K562 (cell line): ENCODE measurements around the gene KLK7. TPM values are rescaled to one million over a fixed set of nuclear protein-coding genes. Genes with fewer than 3 reads are reported as not detected.

Source experiments
- BCLAF1 ChIP-seq, 2 experiments: fragments of 450-650 bp in 1 of 2; IDR thresholded peaks; 2 replicates each; pipeline ENCODE4 v1.6.1; 2011 to 2017; ENCODE audit warnings: low read depth in 2 of 2, antibody characterized with exemption in 1 of 2, borderline replicate concordance in 1 of 2, low read length in 1 of 2, mild to moderate bottlenecking in 1 of 2, mixed read lengths in 1 of 2; ENCODE audit not compliant: control insufficient read depth in 1 of 2
- CTCFL ChIP-seq: IDR thresholded peaks from 2 replicates; pipeline ENCODE4 v1.6.1; 2011; ENCODE audit warnings: borderline replicate concordance, low read depth, mild to moderate bottlenecking, moderate library complexity, low read length; ENCODE audit not compliant: insufficient read depth, poor library complexity, severe bottlenecking
- CXXC5 ChIP-seq: fragments of 250-450 bp; sonication (Bioruptor Pico); IDR thresholded peaks from 2 replicates; pipeline ENCODE4 v1.8.0; 2022; ENCODE audit warnings: inconsistent platforms, mild to moderate bottlenecking, moderate library complexity
- ESRRB ChIP-seq: fragments of 250-450 bp; sonication (Bioruptor Pico); IDR thresholded peaks from 2 replicates; pipeline ENCODE4 v1.5.0; 2020; ENCODE audit warnings: mild to moderate bottlenecking, moderate library complexity, borderline replicate concordance
- FOXK1 ChIP-seq: sonication (generic); formaldehyde crosslinking; IDR thresholded peaks from 2 replicates; pipeline ENCODE4 v1.8.0; 2022; ENCODE audit warnings: missing genetic modification reagents, mild to moderate bottlenecking, borderline replicate concordance
- FUS ChIP-seq: fragments of 200-400 bp; formaldehyde crosslinking; optimal IDR thresholded peaks from 2 replicates; pipeline ENCODE3; 2017; ENCODE audit warnings: low read depth, low read length
- HEY1 ChIP-seq: fragments of 250-450 bp; sonication (Bioruptor Pico); IDR thresholded peaks from 2 replicates; pipeline ENCODE4 v1.5.0; 2020; ENCODE audit warnings: mild to moderate bottlenecking, moderate library complexity, borderline replicate concordance
- HNRNPL ChIP-seq: fragments of 200-400 bp; formaldehyde crosslinking; IDR thresholded peaks from 2 replicates; pipeline ENCODE4 v1.6.1; 2017; ENCODE audit warnings: low read depth, mild to moderate bottlenecking, low read length
- JUND ChIP-seq, 2 experiments: IDR thresholded peaks; 2 replicates in 1 of 2; 3 replicates in 1 of 2; pipeline ENCODE4 v1.6.1; 2011; ENCODE audit warnings: borderline replicate concordance in 2 of 2, low read depth in 2 of 2, low read length in 2 of 2, improper control_type of control experiment in 1 of 2, missing biosample characterization in 1 of 2, missing genetic modification characterization in 1 of 2, missing genetic modification reagents in 1 of 2
- MAX ChIP-seq: sonication (generic); formaldehyde crosslinking; IDR thresholded peaks from 2 replicates; pipeline ENCODE4 v1.9.0; 2022; ENCODE audit warnings: mild to moderate bottlenecking, missing genetic modification reagents
- NFRKB ChIP-seq: fragments of 450-650 bp; IDR thresholded peaks from 2 replicates; pipeline ENCODE4 v1.6.1; 2016; ENCODE audit warnings: low read depth
- PPARD ChIP-seq: fragments of 250-450 bp; sonication (Bioruptor Pico); IDR thresholded peaks from 2 replicates; pipeline ENCODE4 v1.8.0; 2022; ENCODE audit warnings: inconsistent platforms, mild to moderate bottlenecking, moderate library complexity
- SMAD4 ChIP-seq: fragments of 250-450 bp; sonication (Bioruptor Pico); conservative IDR thresholded peaks from 2 replicates; pipeline ENCODE4 v1.8.0; 2021; ENCODE audit warnings: inconsistent platforms, mild to moderate bottlenecking, moderate library complexity
- SMARCA5 ChIP-seq: fragments of 450-650 bp; IDR thresholded peaks from 2 replicates; pipeline ENCODE4 v1.6.1; 2016
- SMC3 ChIP-seq: conservative IDR thresholded peaks from 2 replicates; pipeline ENCODE4 v1.6.1; 2011; ENCODE audit warnings: low read depth, low read length, improper control_type of control experiment; ENCODE audit not compliant: insufficient read depth
- TFE3 ChIP-seq: fragments of 450-650 bp; formaldehyde crosslinking; IDR thresholded peaks from 2 replicates; pipeline ENCODE4 v1.4.0; 2020; ENCODE audit warnings: mild to moderate bottlenecking, mixed read lengths
- YY1 ChIP-seq, 3 experiments: IDR thresholded peaks; 2 replicates each; pipeline ENCODE4 v1.6.1; 2011; ENCODE audit warnings: low read length in 2 of 3, mild to moderate bottlenecking in 2 of 3, moderate library complexity in 2 of 3, borderline replicate concordance in 1 of 3, control low read depth in 1 of 3, low read depth in 1 of 3; ENCODE audit not compliant: insufficient read depth in 3 of 3, insufficient replicate concordance in 2 of 3, control insufficient read depth in 1 of 3, insufficient read length in 1 of 3; ENCODE audit errors: extremely low read depth in 1 of 3
- ZNF408 ChIP-seq: fragments of 250-450 bp; sonication (Bioruptor Pico); IDR thresholded peaks from 2 replicates; pipeline ENCODE4 v1.4.0; 2020; ENCODE audit warnings: low read depth, mild to moderate bottlenecking, moderate library complexity
- ZSCAN32 ChIP-seq: fragments of 450-650 bp; formaldehyde crosslinking; IDR thresholded peaks from 2 replicates; pipeline ENCODE4 v1.4.0; 2020; ENCODE audit warnings: mild to moderate bottlenecking, moderate library complexity
- polyA plus RNA-seq, 8 experiments: library from polyadenylated mRNA; depleted of rRNA in 4 of 8; stranded (reverse) in 5 of 8; unstranded in 3 of 8; fragments of >200 nt; fragmentation: Nextera tagmentation in 2 of 8; fragmentation: Illumina TruSeq in 1 of 8; extraction: Ambion mirVana in 2 of 8; extraction: Trizol in 1 of 8; gene quantifications; 2 replicates each; pipeline versions ENCODE4 v1.2.1 to v1.2.3, GENCODE V29; 2011 to 2014; ENCODE audit warnings: inconsistent platforms in 1 of 8, missing spikeins in 1 of 8
- total RNA-seq, 7 experiments: library from RNA; depleted of rRNA in 6 of 7; stranded (reverse); fragments of >200 nt in 6 of 7; fragmentation: Illumina TruSeq in 2 of 7; extraction: Trizol in 2 of 7; gene quantifications; 2 replicates each; pipeline versions ENCODE4 v1.2.1 to v1.2.3, GENCODE V29; 2011 to 2021; ENCODE audit warnings: low replicate concordance in 1 of 7

Gene KLK7
- total and polyA plus RNA-seq, 9 of the 15 experiments (the other 6 are each of a cell fraction or from before 2014, with no cell fraction given): 0.03 TPM; not detected in 8

- no peak for TF ChIP-seq BCLAF1 (IDR thresholded peaks at IDR 0.05; ENCODE audit: borderline replicate concordance in 1 of 2, control insufficient read depth in 1 of 2, low read depth in 2 of 2, low read length in 1 of 2)
- TF ChIP-seq ESRRB (CRISPR knock-in tag): no peak
- no peak for TF ChIP-seq ZSCAN32 (CRISPR knock-in tag)
- TF ChIP-seq MAX (CRISPR knock-in tag): no peak
- peak; percentile 63 for TF ChIP-seq TFE3 (CRISPR knock-in tag)
- no peak for TF ChIP-seq YY1 (IDR thresholded peaks at IDR 0.05; ENCODE audit: borderline replicate concordance in 1 of 3, control insufficient read depth in 1 of 3, extremely low read depth in 1 of 3, insufficient read depth in 3 of 3, insufficient read length in 1 of 3, insufficient replicate concordance in 2 of 3, low read depth in 1 of 3, low read length in 2 of 3)
- TF ChIP-seq SMARCA5: no peak
- TF ChIP-seq PPARD (CRISPR knock-in tag): no peak
- TF ChIP-seq SMC3: peak; percentile 68
- no peak for TF ChIP-seq FUS
- TF ChIP-seq NFRKB: no peak
- TF ChIP-seq JUND (IDR thresholded peaks at IDR 0.05; ENCODE audit: borderline replicate concordance, low read depth, low read length): 0 out of 2 replicates have a peak, but pooled peaks have one; percentile 6
- TF ChIP-seq JUND (tag; IDR thresholded peaks at IDR 0.05; ENCODE audit: borderline replicate concordance, low read depth, low read length): no peak
- TF ChIP-seq HNRNPL: no peak
- no peak for TF ChIP-seq CXXC5
- TF ChIP-seq FOXK1 (CRISPR knock-in tag): 0 out of 2 replicates have a peak, but pooled peaks have one; percentile 35
- TF ChIP-seq HEY1 (CRISPR knock-in tag): 0 out of 2 replicates have a peak, but pooled peaks have one; percentile 45
- peak; percentile 35 for TF ChIP-seq CTCFL
- no peak for TF ChIP-seq SMAD4
- TF ChIP-seq ZNF408 (CRISPR knock-in tag): no peak
These were observed 37.4 kb upstream of the KLK7 start (continued) for GRCh38 chr19:51020988-51021651.
